Measurements from ENCODE around the gene HBB. TPM values are rescaled to one million over a fixed set of nuclear protein-coding genes. Genes with fewer than 3 reads are reported as not detected.

HBB gene
- total and polyA plus RNA-seq, 2 donors (not counting 3 experiments of a cell fraction or from before 2014, with no cell fraction given), result not detected

DNA sequence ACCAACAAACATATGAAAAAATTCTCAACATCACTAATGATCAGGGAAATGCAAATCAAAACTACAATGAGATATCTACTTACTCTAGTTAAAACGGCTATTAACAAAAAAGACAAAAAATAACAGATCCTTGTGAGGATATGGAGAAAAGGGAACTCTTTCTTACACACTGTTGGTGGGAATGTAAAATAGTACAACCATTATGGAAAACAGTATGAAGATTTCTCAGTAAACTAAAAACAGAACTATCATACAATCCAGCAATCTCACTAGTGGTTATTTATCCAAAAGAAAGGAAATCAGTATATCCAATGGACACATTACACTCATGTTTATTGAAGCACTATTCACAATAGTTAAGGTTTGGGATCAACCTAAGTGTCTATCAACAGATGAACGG is 39.0 kb upstream of the HBB start:
- H3K27ac ChIP-seq (ENCODE audit: insufficient read depth, low read depth, low read length), result no peak overlapping the region
- H3K9ac ChIP-seq (replicated peaks; ENCODE audit: extremely low read depth, insufficient read depth, low read length), result no peak overlapping the region
- POLR2A ChIA-PET, result no interaction called here
- H3K36me3 ChIP-seq (ENCODE audit: control insufficient read depth in 2 of 2, extremely low read depth in 1 of 2, insufficient read depth in 2 of 2, low read length in 2 of 2), result no peaks in the 10 kb centered on the region
- no peak for DNase-seq (ENCODE audit: low read depth, low spot score)
- no peak overlapping the region for H3K4me3 ChIP-seq (replicated peaks in 1 of 3; ENCODE audit: insufficient read depth in 1 of 3, low read depth in 1 of 3, low read length in 3 of 3)
- H3K79me2 ChIP-seq (ENCODE audit: control insufficient read depth, insufficient read depth, low read length), result no peaks in the 10 kb centered on the region
- no peak for FAIRE-seq
- no peaks in the 10 kb centered on the region for H3K27me3 ChIP-seq (ENCODE audit: control insufficient read depth in 2 of 2, insufficient read depth in 2 of 2, low read length in 2 of 2)
- no peak overlapping the region for H3K4me2 ChIP-seq (ENCODE audit: insufficient read depth, low read length)
- H2AFZ ChIP-seq (ENCODE audit: low read depth, low read length), result no peak overlapping the region
- intact Hi-C loops (cut with micrococcal nuclease), result loop anchor here (2.0 kb wide), 1 partner anchor 33 kb away; no protein-coding TSS in a partner anchor
- dilution Hi-C loops (cut with MboI; ENCODE audit: extremely low pct_ligation_motif_present, low sequenced_read_pairs), result no loop called here
- CTCF ChIA-PET, result no interaction called here
- no peaks in the 10 kb centered on the region for H3K9me3 ChIP-seq (replicated peaks; ENCODE audit: control insufficient read depth, insufficient read depth, low read length)
- H3K9me1 ChIP-seq (replicated peaks; ENCODE audit: control insufficient read depth, extremely low read depth, insufficient read depth, low read length), result no peaks in the 10 kb centered on the region
- H3K4me1 ChIP-seq (ENCODE audit: control insufficient read depth, extremely low read depth, insufficient read depth, low read length), result no peaks in the 10 kb centered on the region
- TF ChIP-seq EZH2 (IDR thresholded peaks at IDR 0.05; ENCODE audit: borderline replicate concordance, low read depth, low read length, severe bottlenecking) (no peak), JUN (IDR thresholded peaks at IDR 0.05; ENCODE audit: borderline replicate concordance, insufficient read depth, insufficient read length, low read depth) (no peak), GATA2 (IDR thresholded peaks at IDR 0.05; ENCODE audit: insufficient read depth, insufficient read length, low read depth, low read length) (no peak), MYC (IDR thresholded peaks at IDR 0.05; ENCODE audit: low read depth, low read length) (no peak)
- TF ChIP-seq, protein P1, sequence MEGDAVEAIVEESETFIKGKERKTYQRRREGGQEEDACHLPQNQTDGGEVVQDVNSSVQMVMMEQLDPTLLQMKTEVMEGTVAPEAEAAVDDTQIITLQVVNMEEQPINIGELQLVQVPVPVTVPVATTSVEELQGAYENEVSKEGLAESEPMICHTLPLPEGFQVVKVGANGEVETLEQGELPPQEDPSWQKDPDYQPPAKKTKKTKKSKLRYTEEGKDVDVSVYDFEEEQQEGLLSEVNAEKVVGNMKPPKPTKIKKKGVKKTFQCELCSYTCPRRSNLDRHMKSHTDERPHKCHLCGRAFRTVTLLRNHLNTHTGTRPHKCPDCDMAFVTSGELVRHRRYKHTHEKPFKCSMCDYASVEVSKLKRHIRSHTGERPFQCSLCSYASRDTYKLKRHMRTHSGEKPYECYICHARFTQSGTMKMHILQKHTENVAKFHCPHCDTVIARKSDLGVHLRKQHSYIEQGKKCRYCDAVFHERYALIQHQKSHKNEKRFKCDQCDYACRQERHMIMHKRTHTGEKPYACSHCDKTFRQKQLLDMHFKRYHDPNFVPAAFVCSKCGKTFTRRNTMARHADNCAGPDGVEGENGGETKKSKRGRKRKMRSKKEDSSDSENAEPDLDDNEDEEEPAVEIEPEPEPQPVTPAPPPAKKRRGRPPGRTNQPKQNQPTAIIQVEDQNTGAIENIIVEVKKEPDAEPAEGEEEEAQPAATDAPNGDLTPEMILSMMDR (IDR thresholded peaks at IDR 0.05; ENCODE audit: extremely low read depth in 1 of 2, insufficient read depth in 1 of 2, low read depth in 1 of 2, low read length in 2 of 2), result no peak
- TF ChIP-seq, protein P2, sequence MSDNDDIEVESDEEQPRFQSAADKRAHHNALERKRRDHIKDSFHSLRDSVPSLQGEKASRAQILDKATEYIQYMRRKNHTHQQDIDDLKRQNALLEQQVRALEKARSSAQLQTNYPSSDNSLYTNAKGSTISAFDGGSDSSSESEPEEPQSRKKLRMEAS (IDR thresholded peaks at IDR 0.05; ENCODE audit: insufficient read depth, insufficient read length), result no peak
- H4K20me1 ChIP-seq (replicated peaks; ENCODE audit: control insufficient read depth, extremely low read depth, insufficient read depth, low read length), result no peaks in the 10 kb centered on the region
- no TSS peak for BruUV-seq (replicated peaks)
